Esophagus squamous epithelium (tissue), 4 donors: ENCODE results near the gene TERT.

ENCODE experiments used
- CTCF ChIP-seq, 6 experiments: fragments of 450-650 bp in 4 of 6; fragments of 200-600 bp in 2 of 6; sonication (generic) in 2 of 6; IDR thresholded peaks; one replicate each; pipeline ENCODE4 v1.5.1; 2016 to 2019; ENCODE audit warnings: antibody characterized with exemption in 6 of 6, mild to moderate bottlenecking in 4 of 6, moderate library complexity in 4 of 6
- POLR2A ChIP-seq, 4 donors: fragments of 450-650 bp; IDR thresholded peaks; one replicate each; pipeline ENCODE4 v1.6.1; 2017; ENCODE audit warnings: antibody characterized with exemption in 4 of 4, mild to moderate bottlenecking in 4 of 4, moderate library complexity in 3 of 4

GRCh38 chr5:1272201-1272600 is 22.7 kb downstream of the TERT start:
- TF ChIP-seq CTCF (IDR thresholded peaks at IDR 0.05) (no peak), POLR2A (IDR thresholded peaks at IDR 0.05) (no peak)
